Measurements from ENCODE around the gene DNAJC15. TPM values are rescaled to one million over a fixed set of nuclear protein-coding genes. Genes with fewer than 3 reads are reported as not detected.
A peak's percentile ranks its signal among the peaks of the same experiment; 100 is the strongest.

The DNAJC15 gene
- total and polyA plus RNA-seq, 2 donors (not counting 3 experiments of a cell fraction or from before 2014, with no cell fraction given): 21.8 to 40.8 TPM

- BruUV-seq (replicated peaks): TSS peak; percentile 57
- Histone ChIP-seq H3K4me1 (ENCODE audit: control insufficient read depth, extremely low read depth, insufficient read depth, low read length) (peaks cover 2% of the 10 kb centered on the region), H3K27ac (ENCODE audit: insufficient read depth, low read depth, low read length) (peak overlapping the region; percentile 59), H4K20me1 (replicated peaks; ENCODE audit: control insufficient read depth, extremely low read depth, insufficient read depth, low read length) (no peaks in the 10 kb centered on the region), H2AFZ (ENCODE audit: low read depth, low read length) (peak overlapping the region; percentile 79), H3K4me3 (replicated peaks in 1 of 3; ENCODE audit: insufficient read depth in 1 of 3, low read depth in 1 of 3, low read length in 3 of 3) (peak overlapping the region in 2 of 3 experiments; percentile 70 to 92), H3K79me2 (ENCODE audit: control insufficient read depth, insufficient read depth, low read length) (peaks cover 28% of the 10 kb centered on the region), H3K9me1 (replicated peaks; ENCODE audit: control insufficient read depth, extremely low read depth, insufficient read depth, low read length) (no peaks in the 10 kb centered on the region), H3K27me3 (ENCODE audit: control insufficient read depth in 2 of 2, insufficient read depth in 2 of 2, low read length in 2 of 2) (no peaks in the 10 kb centered on the region), H3K4me2 (ENCODE audit: insufficient read depth, low read length) (peak overlapping the region; percentile 77), H3K9me3 (replicated peaks; ENCODE audit: control insufficient read depth, insufficient read depth, low read length) (no peaks in the 10 kb centered on the region), H3K36me3 (ENCODE audit: control insufficient read depth in 2 of 2, extremely low read depth in 1 of 2, insufficient read depth in 2 of 2, low read length in 2 of 2) (peaks cover 0 to 2% of the 10 kb centered on the region in 2 experiments), H3K9ac (replicated peaks; ENCODE audit: extremely low read depth, insufficient read depth, low read length) (peak overlapping the region; percentile 81)
- dilution Hi-C loops (cut with MboI; ENCODE audit: extremely low pct_ligation_motif_present, low sequenced_read_pairs) (no loop called here), intact Hi-C loops (cut with micrococcal nuclease) (loop anchor here (1.0 to 2.0 kb wide), 3 partner anchors 31 to 54 kb away; partner anchors contain the start of gene EPSTI1)
- ChIA-PET POLR2A (no interaction called here), CTCF (interaction anchor here (0.7 to 2.5 kb wide), 4 partner anchors 30 to 782 kb away, joined by 3 to 6 read pairs (median 4); no protein-coding TSS in a partner anchor)
- TF ChIP-seq MAX (IDR thresholded peaks at IDR 0.05; ENCODE audit: insufficient read depth, insufficient read length) (no peak), FOS (IDR thresholded peaks at IDR 0.05; ENCODE audit: borderline replicate concordance, insufficient read depth, low read length) (no peak), GATA2 (IDR thresholded peaks at IDR 0.05; ENCODE audit: insufficient read depth, insufficient read length, low read depth, low read length) (no peak), POLR2A (IDR thresholded peaks at IDR 0.05; ENCODE audit: low read depth, low read length) (no peak)
- no peak for FAIRE-seq
- no peak for DNase-seq (ENCODE audit: low read depth, low spot score)
These were observed 475 bp upstream of the DNAJC15 start for GRCh38 chr13:43022934-43023288.

GRCh38 chr13:43026262-43026661, 2.9 kb downstream of the DNAJC15 start:
- H3K4me2 ChIP-seq (ENCODE audit: insufficient read depth, low read length): no peak overlapping the region
- no peak for TF ChIP-seq POLR2AphosphoS5 (IDR thresholded peaks at IDR 0.05; ENCODE audit: insufficient read depth, low read depth, low read length)
- no peak for TF ChIP-seq EZH2 (IDR thresholded peaks at IDR 0.05; ENCODE audit: borderline replicate concordance, low read depth, low read length, severe bottlenecking)
- TF ChIP-seq FOS (IDR thresholded peaks at IDR 0.05; ENCODE audit: borderline replicate concordance, insufficient read depth, low read length): no peak
- no peak for TF ChIP-seq CTCF (IDR thresholded peaks at IDR 0.05; ENCODE audit: extremely low read depth in 1 of 2, insufficient read depth in 1 of 2, low read depth in 1 of 2, low read length in 2 of 2)
- no peak for TF ChIP-seq MYC (IDR thresholded peaks at IDR 0.05; ENCODE audit: low read depth, low read length)
- no peak for TF ChIP-seq POLR2A (IDR thresholded peaks at IDR 0.05; ENCODE audit: low read depth, low read length)
- intact Hi-C loops (cut with micrococcal nuclease): no loop called here
- dilution Hi-C loops (cut with MboI; ENCODE audit: extremely low pct_ligation_motif_present, low sequenced_read_pairs): no loop called here
- H3K79me2 ChIP-seq (ENCODE audit: control insufficient read depth, insufficient read depth, low read length): peaks cover 41% of the 10 kb centered on the region
- FAIRE-seq: no peak
- H3K9me3 ChIP-seq (replicated peaks; ENCODE audit: control insufficient read depth, insufficient read depth, low read length): no peaks in the 10 kb centered on the region
- H3K27me3 ChIP-seq (ENCODE audit: control insufficient read depth in 2 of 2, insufficient read depth in 2 of 2, low read length in 2 of 2): no peaks in the 10 kb centered on the region
- POLR2A ChIA-PET: no interaction called here
- no peak overlapping the region for H2AFZ ChIP-seq (ENCODE audit: low read depth, low read length)
- H3K27ac ChIP-seq (ENCODE audit: insufficient read depth, low read depth, low read length): no peak overlapping the region
- peaks cover 2% of the 10 kb centered on the region for H3K4me1 ChIP-seq (ENCODE audit: control insufficient read depth, extremely low read depth, insufficient read depth, low read length)
- no peaks in the 10 kb centered on the region for H3K9me1 ChIP-seq (replicated peaks; ENCODE audit: control insufficient read depth, extremely low read depth, insufficient read depth, low read length)
- no peak for DNase-seq (ENCODE audit: low read depth, low spot score)
- H4K20me1 ChIP-seq (replicated peaks; ENCODE audit: control insufficient read depth, extremely low read depth, insufficient read depth, low read length): no peaks in the 10 kb centered on the region
- H3K36me3 ChIP-seq (ENCODE audit: control insufficient read depth in 2 of 2, extremely low read depth in 1 of 2, insufficient read depth in 2 of 2, low read length in 2 of 2): peaks cover 0 to 3% of the 10 kb centered on the region in 2 experiments
- no TSS peak for BruUV-seq (replicated peaks)
- H3K4me3 ChIP-seq (replicated peaks in 1 of 3; ENCODE audit: insufficient read depth in 1 of 3, low read depth in 1 of 3, low read length in 3 of 3): no peak overlapping the region
- CTCF ChIA-PET: no interaction called here
- no peak overlapping the region for H3K9ac ChIP-seq (replicated peaks; ENCODE audit: extremely low read depth, insufficient read depth, low read length)
